ENCODE measurements around the gene SLC1A2.

SLC1A2 gene

DNA sequence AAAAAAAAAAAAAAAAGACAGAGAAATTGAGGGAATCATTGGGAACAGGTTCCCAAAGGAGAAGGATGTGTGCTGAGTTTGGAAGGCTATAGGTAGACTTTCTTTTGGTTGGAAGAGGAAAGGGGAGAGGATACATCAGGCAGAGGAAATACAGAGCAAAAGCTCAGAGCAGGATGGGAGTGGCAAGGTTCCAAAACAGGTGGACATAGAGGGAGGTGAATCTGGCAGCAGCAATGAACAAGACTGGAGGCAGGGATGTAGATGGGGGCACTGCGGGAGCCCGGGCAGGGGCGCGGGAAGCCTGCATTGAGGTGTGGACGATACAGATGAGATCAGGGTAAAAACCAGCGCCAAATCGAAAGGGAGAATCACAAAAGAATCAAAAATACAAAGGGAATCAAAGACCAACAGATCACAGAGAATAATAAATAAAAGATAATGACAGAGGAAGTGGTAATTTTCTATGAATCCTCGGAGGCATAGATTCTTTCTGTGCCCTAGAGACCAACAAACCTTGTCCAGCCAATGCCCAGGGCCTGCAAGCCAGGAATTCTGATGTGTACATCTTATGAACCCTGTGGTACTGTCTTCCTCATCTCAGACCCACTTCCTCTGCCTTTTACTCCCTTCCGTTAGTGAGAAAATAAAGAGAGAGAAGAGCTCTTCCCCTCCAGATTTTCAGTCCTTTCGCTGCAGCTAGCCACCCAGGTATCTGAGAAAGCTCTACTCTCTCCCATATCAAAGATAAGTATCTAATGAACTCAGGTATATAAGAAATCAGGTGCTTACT is 70.3 kb downstream of the SLC1A2 start:
- no peak for DNase-seq (ENCODE audit: low spot score)

DNA sequence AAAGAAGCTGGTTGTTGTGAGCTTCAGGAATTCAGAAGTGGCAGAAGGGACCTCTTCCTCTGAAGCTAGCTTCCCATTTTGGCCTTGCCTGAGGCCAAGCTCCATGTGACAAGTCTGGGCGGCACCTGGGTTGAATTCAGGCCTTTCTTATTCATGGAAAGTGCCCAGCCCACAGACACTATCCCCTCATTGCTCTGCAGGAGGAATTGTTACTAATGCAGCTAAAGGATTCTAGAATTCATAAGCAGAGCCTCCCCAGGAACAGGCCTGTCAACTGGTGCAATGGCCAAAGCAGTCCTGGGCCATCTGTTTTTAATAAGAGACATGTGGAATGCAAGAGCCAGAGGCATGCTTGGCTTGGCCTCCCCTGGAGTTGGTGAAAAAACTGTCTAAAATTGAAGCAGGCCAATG is 71.4 kb downstream of the SLC1A2 start:
- no peak for DNase-seq (ENCODE audit: low spot score)

GRCh38 chr11:35347173-35347878 is 72.0 kb downstream of the SLC1A2 start:
- no peak for DNase-seq (ENCODE audit: low spot score)

DNA sequence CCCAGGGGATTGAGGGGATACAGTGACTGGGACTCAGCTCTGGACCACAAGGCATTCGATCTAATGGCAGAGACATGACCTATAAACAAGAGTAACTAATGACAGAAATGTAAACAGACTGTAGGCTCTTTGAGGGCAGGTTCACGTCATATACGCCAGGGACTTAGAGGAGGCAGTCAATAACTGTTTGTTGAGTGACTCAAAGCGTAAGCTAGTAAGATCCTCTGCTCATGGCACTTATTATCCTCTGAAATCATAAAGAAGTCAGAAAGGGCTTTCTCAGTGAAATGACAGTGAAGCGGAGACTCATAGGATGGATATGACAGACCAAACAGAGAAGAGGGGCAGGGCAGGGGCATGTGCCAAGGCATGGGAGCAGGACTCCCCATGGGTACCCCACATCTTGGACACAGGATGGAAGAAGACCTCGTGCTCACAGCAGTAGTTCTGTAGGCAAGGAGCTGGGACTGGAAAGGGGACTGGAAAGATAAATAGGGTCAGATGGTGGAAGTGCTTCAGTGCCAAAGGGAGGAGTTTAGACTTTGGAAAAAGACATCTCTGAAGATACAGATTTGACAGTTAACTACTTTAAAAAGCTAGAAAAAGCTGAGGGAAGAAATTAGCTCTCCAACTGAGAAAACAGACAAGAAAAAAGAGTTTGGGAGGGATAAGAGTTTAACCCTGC is 72.7 kb downstream of the SLC1A2 start:
- no peak for DNase-seq (ENCODE audit: low spot score)

DNA sequence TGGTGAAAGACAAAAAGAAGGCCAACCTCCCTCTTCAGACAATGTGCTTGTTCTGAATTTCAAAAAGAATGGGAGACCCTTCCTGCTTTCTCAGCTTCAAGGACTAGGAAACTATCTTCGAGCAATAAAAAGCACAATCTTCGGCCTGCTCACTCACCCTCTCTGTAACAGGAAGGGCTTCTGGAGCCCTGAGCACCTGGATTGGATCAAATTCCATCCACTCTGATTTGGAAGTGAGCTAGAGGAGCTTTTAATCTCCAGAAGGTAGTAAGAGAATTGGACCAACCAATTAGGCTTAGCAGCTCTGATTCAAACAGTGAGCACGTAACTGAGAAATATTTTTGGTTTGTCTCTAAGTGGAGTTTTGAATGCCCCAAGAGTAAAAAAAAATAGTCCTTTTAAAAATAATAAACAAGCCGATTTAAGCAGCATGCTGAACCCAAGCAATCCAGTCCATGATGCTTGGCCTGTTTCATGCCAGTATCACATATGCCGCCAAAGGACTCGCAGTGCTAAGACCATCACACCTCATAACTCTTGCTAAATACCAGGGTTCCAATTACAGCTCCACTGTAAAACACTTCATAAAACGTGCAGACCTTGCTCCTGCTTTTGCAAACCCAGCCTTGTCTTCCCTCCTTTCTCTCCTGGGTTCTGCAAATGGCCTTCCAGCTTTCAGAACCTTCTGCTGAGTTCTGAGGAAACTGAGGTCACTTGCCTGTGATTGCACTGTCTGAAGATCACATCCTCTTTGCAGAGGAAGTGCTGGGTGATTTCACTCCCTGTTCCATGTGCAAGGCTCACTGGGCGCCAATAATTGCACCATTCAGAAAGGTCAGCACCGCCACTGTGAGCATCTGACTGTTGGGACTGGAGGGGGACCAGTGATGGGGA is 74.4 kb downstream of the SLC1A2 start:
- no peak for DNase-seq (ENCODE audit: low spot score)

GRCh38 chr11:35343033-35343598 is 76.2 kb downstream of the SLC1A2 start:
- no peak for DNase-seq (ENCODE audit: low spot score)

- DNase-seq (ENCODE audit: low spot score), result no peak
These were observed 78.6 kb downstream of the SLC1A2 start for GRCh38 chr11:35340715-35341114.

DNA sequence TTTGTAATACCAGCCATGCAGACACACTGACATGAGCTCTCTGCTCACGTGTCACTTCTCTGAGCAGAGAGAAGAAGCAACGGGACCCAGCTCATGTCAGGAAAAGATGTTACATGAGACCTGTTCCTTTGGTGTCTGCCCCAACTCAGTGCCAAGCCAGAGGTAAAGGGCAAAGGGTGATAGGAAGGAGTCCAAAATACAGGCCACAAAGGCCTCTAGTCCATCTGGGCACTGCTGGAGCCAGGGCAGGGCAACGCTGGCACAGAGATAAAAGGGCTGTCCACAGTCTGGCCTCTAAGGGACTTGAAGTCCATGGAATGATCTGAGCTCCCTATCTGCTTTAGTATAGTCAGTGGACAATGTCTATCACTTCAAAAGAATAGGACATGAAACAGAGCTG is 79.3 kb downstream of the SLC1A2 start:
- no peak for DNase-seq (ENCODE audit: low spot score)

- DNase-seq (ENCODE audit: low spot score), result no peak
These were observed 80.4 kb downstream of the SLC1A2 start for GRCh38 chr11:35338921-35339320.

GRCh38 chr11:35337914-35338305 is 81.4 kb downstream of the SLC1A2 start:
- no peak for DNase-seq (ENCODE audit: low spot score)

GRCh38 chr11:35337136-35337913 is 82.0 kb downstream of the SLC1A2 start:
- peak; percentile 87 for DNase-seq (ENCODE audit: low spot score)

DNA sequence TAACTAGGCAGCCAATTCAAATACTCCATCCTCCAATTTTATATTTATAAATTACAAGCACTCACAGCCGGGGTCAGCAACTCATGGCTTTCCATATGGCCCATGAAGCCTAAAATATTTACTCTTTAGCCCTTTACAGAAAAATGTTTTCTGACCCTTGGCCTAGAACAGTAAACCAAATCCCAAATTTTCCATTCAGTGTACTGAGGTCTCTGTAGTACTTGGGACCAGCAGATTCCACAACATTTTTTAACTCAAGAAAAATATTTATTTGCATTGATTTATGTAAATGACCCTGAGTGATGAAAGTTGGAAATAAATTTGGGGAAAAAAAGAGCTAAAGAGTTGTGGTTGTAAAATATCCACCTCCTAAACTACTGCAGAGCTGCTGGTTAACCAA is 82.6 kb downstream of the SLC1A2 start:
- DNase-seq (ENCODE audit: low spot score), result no peak

DNA sequence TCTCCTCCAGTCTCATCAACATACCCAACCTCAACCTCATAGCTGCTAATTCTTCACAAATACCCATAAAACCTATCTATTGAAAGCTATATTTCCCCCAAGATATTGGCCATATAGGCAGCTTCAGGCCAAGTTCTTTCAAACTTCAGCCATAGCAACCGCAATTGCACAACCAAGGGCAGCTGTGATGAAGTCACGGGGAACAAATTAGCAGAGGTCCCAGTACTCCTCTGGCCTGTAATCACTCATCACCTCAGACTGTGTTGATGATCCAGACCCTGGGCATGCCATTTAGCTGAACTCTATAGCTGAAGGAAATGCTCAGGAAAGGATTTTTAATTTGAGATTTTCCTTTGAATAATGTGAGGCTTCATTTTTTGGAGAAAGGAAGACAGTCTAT is 84.1 kb downstream of the SLC1A2 start:
- DNase-seq (ENCODE audit: low spot score), result no peak

GRCh38 chr11:35334385-35335090 is 84.8 kb downstream of the SLC1A2 start:
- DNase-seq (ENCODE audit: low spot score), result no peak

GRCh38 chr11:35332524-35332923 is 86.8 kb downstream of the SLC1A2 start:
- no peak for DNase-seq (ENCODE audit: low spot score)

DNA sequence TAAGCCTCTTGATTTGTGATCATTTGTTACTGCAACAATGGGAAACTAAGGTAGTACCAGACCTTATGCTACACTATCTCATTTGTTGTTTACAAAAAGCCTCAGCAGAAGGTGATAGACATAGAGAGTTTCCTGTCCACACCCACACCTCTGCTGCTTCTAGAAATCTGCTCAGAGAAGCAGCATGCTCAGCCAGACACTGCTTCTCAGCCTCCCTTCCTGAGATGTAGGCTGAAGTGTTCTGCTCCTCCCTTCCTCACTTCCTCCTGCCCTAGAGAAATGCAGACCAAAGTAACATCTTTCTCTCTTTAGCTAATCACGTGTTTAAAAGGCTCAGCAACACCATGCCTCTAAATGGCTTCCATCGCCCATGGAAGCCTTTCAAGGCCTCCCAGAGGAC is 88.4 kb downstream of the SLC1A2 start:
- DNase-seq (ENCODE audit: low spot score), result no peak

DNA sequence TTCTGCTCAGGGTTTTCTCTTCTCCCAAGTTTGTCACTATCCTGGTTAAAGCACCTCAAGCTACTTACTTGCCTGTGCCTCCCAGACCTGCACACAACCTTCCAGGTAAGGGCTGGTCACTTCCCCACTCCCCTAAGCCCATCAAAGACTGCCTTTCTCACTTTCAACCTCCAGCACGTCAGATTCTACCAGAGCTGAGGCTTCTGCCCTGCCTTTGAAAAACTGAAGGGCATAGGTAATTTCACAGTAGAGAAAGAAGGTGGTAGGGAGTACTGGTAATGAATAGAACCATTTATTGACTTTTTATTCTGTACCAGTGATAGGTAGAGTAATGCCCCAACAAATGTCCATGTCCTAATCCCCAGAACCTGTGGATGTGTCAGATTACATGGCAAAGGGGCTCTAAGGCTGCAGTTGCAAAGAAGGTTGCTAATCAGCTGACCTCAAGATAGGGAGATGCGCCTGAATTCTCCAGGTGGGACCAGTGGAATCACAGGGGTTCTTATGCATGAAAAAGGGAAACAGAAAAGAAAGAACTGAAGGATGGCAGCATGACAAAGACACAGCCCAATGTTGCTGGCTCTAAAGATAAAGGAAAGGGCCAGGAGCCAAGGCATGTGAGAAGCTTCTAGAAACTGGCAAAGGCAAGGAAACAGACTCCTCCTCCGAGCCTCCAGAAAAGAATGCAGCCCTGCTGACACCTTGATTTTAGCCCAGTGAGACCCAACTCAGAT is 89.0 kb downstream of the SLC1A2 start:
- DNase-seq (ENCODE audit: low spot score), result no peak

DNA sequence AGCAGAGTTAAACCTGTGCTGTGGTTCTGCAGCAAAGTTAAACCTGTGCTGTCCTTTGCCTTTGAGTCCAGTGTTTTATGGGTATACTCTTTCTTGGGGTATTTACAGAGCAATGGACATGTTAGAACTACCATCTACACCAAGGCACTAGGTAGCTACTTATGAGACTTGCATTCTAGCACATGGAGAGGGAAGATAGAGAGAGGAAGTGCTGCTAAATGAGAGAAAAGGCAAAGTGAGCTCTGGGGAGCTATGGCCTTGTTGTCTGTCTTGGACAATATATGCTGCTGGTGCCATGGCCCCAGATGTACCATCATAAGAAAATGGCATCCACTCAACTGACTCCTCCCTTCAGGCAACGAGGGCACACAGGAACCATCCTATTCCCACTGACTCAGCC is 91.5 kb downstream of the SLC1A2 start:
- DNase-seq (ENCODE audit: low spot score), result no peak

GRCh38 chr11:35326266-35326879 is 93.0 kb downstream of the SLC1A2 start:
- no peak for DNase-seq (ENCODE audit: low spot score)
